Measurements from ENCODE around the gene TCL1B. TPM values are rescaled to one million over a fixed set of nuclear protein-coding genes. Genes with fewer than 3 reads are reported as not detected.

Gene TCL1B
- total RNA-seq, 1 experiment from 2014 or later: not detected

DNA sequence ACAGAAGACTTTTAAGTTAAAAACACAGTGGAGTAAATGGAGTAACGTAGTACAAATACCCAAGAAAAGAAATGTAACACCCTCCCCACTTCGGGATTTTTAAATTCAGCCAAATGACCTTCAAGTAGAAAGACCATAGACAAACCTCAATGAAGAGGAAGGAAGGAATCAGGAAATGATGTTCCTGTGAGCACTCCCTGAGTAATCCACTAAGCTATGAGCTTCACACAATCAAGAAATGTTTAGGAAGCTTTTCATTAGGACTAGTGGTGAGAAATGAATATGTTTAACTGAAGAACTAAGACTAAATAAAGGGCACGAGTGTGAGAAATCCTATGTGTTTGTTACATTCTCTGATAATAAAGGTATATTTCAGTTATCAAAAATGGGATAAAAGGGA lies 17.6 kb downstream of the TCL1B start:
- intact Hi-C loops (cut with micrococcal nuclease): no loop called here
- H3K36me3 Mint-ChIP-seq (ENCODE audit: insufficient read depth, unreplicated experiment): no peaks in the 10 kb centered on the region
- no TSS peak for BruUV-seq (replicated peaks)
- TF ChIP-seq, protein P1, sequence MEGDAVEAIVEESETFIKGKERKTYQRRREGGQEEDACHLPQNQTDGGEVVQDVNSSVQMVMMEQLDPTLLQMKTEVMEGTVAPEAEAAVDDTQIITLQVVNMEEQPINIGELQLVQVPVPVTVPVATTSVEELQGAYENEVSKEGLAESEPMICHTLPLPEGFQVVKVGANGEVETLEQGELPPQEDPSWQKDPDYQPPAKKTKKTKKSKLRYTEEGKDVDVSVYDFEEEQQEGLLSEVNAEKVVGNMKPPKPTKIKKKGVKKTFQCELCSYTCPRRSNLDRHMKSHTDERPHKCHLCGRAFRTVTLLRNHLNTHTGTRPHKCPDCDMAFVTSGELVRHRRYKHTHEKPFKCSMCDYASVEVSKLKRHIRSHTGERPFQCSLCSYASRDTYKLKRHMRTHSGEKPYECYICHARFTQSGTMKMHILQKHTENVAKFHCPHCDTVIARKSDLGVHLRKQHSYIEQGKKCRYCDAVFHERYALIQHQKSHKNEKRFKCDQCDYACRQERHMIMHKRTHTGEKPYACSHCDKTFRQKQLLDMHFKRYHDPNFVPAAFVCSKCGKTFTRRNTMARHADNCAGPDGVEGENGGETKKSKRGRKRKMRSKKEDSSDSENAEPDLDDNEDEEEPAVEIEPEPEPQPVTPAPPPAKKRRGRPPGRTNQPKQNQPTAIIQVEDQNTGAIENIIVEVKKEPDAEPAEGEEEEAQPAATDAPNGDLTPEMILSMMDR (IDR thresholded peaks at IDR 0.05; ENCODE audit: unreplicated experiment): no peak
- POLR2A ChIA-PET: no interaction called here
- peaks cover 66% of the 10 kb centered on the region for H3K27me3 Mint-ChIP-seq (ENCODE audit: insufficient read depth, unreplicated experiment)
- no peak overlapping the region for H3K27ac Mint-ChIP-seq (ENCODE audit: low read depth, unreplicated experiment)
- CTCF ChIA-PET: no interaction called here
- H3K4me3 Mint-ChIP-seq (ENCODE audit: unreplicated experiment): no peak overlapping the region
- DNase-seq (ENCODE audit: unreplicated experiment): no peak
- peaks cover 6% of the 10 kb centered on the region for H3K4me1 Mint-ChIP-seq (ENCODE audit: insufficient read depth, unreplicated experiment)
- no peaks in the 10 kb centered on the region for H3K9me3 Mint-ChIP-seq (ENCODE audit: unreplicated experiment)

DNA sequence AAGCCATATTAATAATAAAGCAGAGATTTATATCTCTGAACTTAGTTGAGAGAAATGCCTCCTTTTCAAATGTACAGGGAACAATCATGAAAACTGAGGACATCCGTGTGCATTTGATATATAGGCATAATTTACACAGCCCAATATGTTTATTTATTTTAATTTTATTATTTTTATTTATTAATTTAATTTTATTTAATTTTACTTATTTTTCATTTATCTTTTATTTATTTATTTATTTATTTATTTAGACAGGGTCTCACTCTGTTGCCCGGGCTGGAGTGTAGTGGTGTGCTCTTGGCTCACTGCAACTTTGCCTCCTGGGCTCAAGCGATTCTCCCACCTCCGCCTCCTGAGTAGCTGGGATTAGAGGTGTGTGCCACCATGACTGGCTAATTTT lies 19.3 kb downstream of the TCL1B start:
- BruUV-seq (replicated peaks): no TSS peak
- Mint-ChIP-seq H3K27me3 (ENCODE audit: insufficient read depth, unreplicated experiment) (peaks cover 83% of the 10 kb centered on the region), H3K4me1 (ENCODE audit: insufficient read depth, unreplicated experiment) (peaks cover 6% of the 10 kb centered on the region), H3K9me3 (ENCODE audit: unreplicated experiment) (no peaks in the 10 kb centered on the region), H3K27ac (ENCODE audit: low read depth, unreplicated experiment) (no peak overlapping the region), H3K4me3 (ENCODE audit: unreplicated experiment) (no peak overlapping the region), H3K36me3 (ENCODE audit: insufficient read depth, unreplicated experiment) (no peaks in the 10 kb centered on the region)
- no peak for DNase-seq (ENCODE audit: unreplicated experiment)
- TF ChIP-seq, protein P1 (IDR thresholded peaks at IDR 0.05; ENCODE audit: unreplicated experiment): no peak
- CTCF ChIA-PET: no interaction called here
- POLR2A ChIA-PET: no interaction called here
- intact Hi-C loops (cut with micrococcal nuclease): no loop called here

DNA sequence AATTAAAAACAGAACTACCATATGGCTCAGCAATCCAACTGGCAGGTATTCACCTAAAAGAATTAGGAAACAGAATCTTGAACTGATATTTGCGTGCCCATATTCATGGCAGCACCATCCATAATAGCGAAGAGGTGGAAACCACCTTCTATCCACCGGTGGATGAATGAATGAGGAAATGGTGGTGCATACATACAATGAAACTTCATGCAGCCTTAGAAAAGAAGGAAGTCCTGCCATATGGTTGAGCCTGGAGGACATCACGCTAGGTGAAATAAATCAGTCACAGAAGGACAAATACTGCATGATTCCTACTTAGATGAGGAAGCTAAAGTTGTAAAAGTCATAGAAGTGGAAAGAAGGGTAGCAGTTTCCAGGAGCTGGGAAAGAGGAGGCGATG lies 21.1 kb downstream of the TCL1B start:
- Mint-ChIP-seq H3K36me3 (ENCODE audit: insufficient read depth, unreplicated experiment) (no peaks in the 10 kb centered on the region), H3K4me1 (ENCODE audit: insufficient read depth, unreplicated experiment) (no peaks in the 10 kb centered on the region), H3K9me3 (ENCODE audit: unreplicated experiment) (no peaks in the 10 kb centered on the region), H3K27ac (ENCODE audit: low read depth, unreplicated experiment) (no peak overlapping the region), H3K4me3 (ENCODE audit: unreplicated experiment) (no peak overlapping the region), H3K27me3 (ENCODE audit: insufficient read depth, unreplicated experiment) (peaks cover 83% of the 10 kb centered on the region)
- ChIA-PET POLR2A (no interaction called here), CTCF (no interaction called here)
- TF ChIP-seq, protein P1 (IDR thresholded peaks at IDR 0.05; ENCODE audit: unreplicated experiment): no peak
- no peak for DNase-seq (ENCODE audit: unreplicated experiment)
- intact Hi-C loops (cut with micrococcal nuclease): no loop called here
- no TSS peak for BruUV-seq (replicated peaks)

DNA sequence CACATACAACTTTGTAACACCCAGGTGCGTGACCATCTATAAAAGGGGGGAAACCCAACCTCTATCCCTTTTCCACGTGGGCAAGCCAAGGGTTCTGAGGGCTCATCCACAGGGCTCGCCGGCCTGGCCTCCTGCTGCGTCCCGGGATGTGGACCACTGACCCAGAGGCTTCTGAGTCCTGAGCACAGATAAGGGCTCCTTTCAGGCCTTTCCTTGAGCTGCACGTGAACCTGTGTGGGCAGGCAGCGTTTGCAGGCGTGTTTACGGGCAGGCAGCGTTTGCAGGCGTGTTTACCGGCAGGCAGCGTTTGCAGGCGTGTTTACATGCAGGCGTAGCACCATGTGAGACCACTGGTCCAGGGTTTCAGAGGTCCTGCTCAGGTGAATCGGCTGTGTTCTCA lies 23.9 kb downstream of the TCL1B start:
- ChIA-PET CTCF (no interaction called here), POLR2A (no interaction called here)
- Mint-ChIP-seq H3K4me3 (ENCODE audit: unreplicated experiment) (no peak overlapping the region), H3K9me3 (ENCODE audit: unreplicated experiment) (no peaks in the 10 kb centered on the region), H3K27me3 (ENCODE audit: insufficient read depth, unreplicated experiment) (peaks cover 65% of the 10 kb centered on the region), H3K36me3 (ENCODE audit: insufficient read depth, unreplicated experiment) (no peaks in the 10 kb centered on the region), H3K27ac (ENCODE audit: low read depth, unreplicated experiment) (no peak overlapping the region), H3K4me1 (ENCODE audit: insufficient read depth, unreplicated experiment) (no peaks in the 10 kb centered on the region)
- intact Hi-C loops (cut with micrococcal nuclease): no loop called here
- TF ChIP-seq, protein P1 (IDR thresholded peaks at IDR 0.05; ENCODE audit: unreplicated experiment): no peak
- BruUV-seq (replicated peaks): no TSS peak
- DNase-seq (ENCODE audit: unreplicated experiment): no peak

Data from MCF 10A (cell line).